ENCODE data around the gene ILDR2. TPM values are rescaled to one million over a fixed set of nuclear protein-coding genes. Genes with fewer than 3 reads are reported as not detected.
A peak's percentile ranks its signal among the peaks of the same experiment; 100 is the strongest.

ILDR2 gene
- total RNA-seq, 1 experiment from 2014 or later, result 0.69 TPM

DNA sequence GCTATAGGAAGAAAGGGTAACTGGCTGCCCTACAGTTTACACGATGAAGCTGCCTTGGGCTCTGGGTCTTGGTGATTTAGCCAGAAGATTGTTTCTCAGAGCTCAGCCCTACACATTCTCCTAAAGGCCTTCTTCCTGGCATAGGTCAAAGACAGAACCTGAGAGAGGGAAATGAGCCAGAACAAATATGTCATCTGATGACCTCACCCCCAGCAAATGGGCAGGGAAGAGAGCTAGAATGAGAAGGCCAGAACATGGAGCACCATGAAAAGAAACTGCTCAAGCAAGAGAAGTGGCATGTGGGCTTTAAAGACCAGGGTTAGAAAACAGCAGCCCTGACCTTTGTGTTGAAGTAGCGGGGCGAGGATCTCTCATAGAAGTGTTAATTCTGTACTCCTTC is 5.5 kb upstream of the ILDR2 start:
- H3K9me3 ChIP-seq (replicated peaks), result no peaks in the 10 kb centered on the region
- no peaks in the 10 kb centered on the region for H3K36me3 ChIP-seq
- no peaks in the 10 kb centered on the region; the same call in 1 of the 2 replicates for H3K27me3 ChIP-seq
- no peak for DNase-seq
- H3K27ac ChIP-seq, result no peak overlapping the region
- no peaks in the 10 kb centered on the region for H3K4me1 ChIP-seq
- no peak overlapping the region for H3K4me3 ChIP-seq

DNA sequence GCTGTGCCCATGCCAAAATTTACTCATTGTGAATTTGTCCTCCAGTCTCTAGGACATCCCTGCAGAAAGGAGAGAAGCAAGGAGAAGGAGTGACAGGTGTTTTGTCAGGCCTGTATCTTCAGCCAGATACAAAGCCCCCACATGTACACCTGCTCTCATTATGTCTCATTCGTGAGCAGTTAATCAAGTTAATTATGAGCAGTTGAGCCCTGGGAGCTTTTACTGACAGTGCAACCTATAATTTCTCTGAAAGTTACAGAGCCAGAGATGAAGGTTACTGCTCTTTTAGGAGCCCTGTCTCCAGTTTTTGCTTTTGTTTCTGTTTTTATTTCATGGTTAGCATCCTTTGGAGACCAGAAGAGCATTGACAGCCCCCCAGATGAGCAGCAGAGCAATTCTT is 5.0 kb upstream of the ILDR2 start:
- H3K27ac ChIP-seq, result no peak overlapping the region
- H3K27me3 ChIP-seq, result no peaks in the 10 kb centered on the region; the same call in 1 of the 2 replicates
- no peaks in the 10 kb centered on the region for H3K9me3 ChIP-seq (replicated peaks)
- DNase-seq, result no peak
- no peak overlapping the region for H3K4me3 ChIP-seq
- H3K4me1 ChIP-seq, result no peaks in the 10 kb centered on the region
- H3K36me3 ChIP-seq, result no peaks in the 10 kb centered on the region

DNA sequence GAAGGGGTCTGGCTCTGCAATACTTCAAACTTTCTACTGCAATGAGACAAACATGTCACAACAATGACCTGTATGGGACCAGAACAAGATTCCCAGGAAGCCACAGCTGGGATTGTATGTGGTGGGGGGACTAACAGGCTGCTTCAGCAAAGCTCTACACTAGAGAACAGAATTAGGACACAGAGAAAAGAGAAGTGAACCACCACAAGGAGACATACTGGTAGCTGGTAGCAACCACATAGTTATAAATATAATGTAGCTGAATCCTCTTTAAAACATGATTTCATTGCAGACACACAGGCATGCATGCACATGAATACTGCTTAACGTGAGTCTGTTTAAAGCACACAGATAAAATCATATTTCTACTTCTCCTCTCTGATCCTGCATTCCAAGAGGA is 3.5 kb upstream of the ILDR2 start:
- no peaks in the 10 kb centered on the region; the same call in 1 of the 2 replicates for H3K27me3 ChIP-seq
- H3K36me3 ChIP-seq, result no peaks in the 10 kb centered on the region
- H3K4me1 ChIP-seq, result no peaks in the 10 kb centered on the region
- H3K4me3 ChIP-seq, result no peak overlapping the region
- no peaks in the 10 kb centered on the region for H3K9me3 ChIP-seq (replicated peaks)
- no peak overlapping the region for H3K27ac ChIP-seq
- no peak for DNase-seq

DNA sequence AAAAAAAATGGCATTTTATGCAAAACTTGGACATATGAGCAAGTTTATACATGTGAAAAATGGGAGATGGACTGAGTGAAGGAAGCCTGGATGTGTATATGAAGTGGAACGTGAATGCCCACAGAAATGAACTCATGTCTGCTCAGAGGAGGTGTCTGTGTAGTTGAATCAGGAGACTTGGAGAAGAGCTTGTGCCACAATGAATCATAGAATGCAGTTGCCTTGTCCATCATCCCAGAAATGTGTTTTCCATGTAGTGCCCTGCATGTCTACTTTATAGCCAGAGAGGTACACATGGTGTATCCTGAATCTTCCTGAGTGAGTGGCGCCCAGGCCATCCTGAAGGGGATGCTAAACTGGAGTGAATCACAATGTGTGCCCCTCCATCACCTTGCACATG is 2.6 kb upstream of the ILDR2 start:
- DNase-seq, result no peak
- H3K9me3 ChIP-seq (replicated peaks), result no peaks in the 10 kb centered on the region
- H3K4me1 ChIP-seq, result no peaks in the 10 kb centered on the region
- H3K4me3 ChIP-seq, result no peak overlapping the region
- H3K27ac ChIP-seq, result no peak overlapping the region
- no peaks in the 10 kb centered on the region; the same call in 1 of the 2 replicates for H3K27me3 ChIP-seq
- H3K36me3 ChIP-seq, result no peaks in the 10 kb centered on the region

DNA sequence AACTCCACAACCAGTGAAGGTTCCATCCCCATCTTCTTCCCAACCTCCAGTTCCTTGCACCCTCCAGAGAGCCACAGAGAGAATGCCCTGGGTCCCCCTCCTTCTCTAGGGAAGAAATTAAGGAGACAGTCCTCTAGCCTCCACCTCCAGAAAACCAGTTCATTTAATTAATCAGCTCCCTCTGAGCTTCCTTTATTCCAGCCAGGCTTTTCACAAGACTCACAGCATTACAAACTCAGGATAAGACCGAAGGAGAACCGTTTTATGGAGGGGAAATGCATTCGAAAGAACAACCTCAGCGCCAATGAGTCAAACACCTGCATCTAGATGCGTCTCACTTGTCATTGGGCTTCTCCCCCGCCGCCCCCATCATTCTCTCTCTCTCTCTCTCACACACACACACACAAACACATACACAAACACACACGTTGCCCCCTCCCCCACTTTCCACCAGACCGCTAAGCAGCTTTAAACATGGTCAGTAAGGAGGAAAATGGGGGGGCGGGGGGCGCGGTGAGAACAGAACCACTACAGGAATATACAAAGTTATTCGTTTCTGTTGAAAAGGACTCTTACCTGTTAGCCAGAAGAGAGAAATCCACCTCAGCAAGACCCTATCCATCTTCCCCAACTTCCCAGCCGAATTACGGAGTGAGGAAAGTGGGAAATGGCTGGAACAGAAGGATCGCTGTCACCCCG is 544 bp downstream of the ILDR2 start:
- Histone ChIP-seq H3K36me3 (no peaks in the 10 kb centered on the region), H3K4me1 (no peaks in the 10 kb centered on the region), H3K27me3 (no peaks in the 10 kb centered on the region; the same call in 1 of the 2 replicates), H3K27ac (no peak overlapping the region), H3K4me3 (peak overlapping the region; percentile 45), H3K9me3 (replicated peaks) (no peaks in the 10 kb centered on the region)
- DNase-seq, result no peak

DNA sequence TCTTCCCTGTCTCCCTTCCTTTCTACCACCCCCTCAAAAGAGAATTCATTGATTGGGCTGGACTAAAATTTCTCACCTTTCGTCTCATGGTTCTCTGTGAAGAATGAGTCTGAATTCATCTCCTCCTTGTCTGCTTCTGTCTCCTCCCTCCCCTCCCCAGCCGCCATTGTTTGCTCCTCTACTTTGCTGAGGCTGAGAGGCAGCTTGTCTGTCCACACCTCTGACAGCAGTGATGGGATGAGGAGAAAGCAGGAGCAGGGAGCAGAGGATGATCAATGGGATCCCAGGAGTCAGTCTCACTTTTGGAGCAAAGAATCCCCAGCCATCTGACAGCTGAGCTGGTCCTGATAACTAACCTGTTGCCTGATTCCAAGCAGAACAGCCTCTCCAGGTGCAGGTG is 2.5 kb downstream of the ILDR2 start:
- no peak overlapping the region for H3K27ac ChIP-seq
- DNase-seq, result no peak
- H3K36me3 ChIP-seq, result no peaks in the 10 kb centered on the region
- H3K27me3 ChIP-seq, result no peaks in the 10 kb centered on the region; the same call in 1 of the 2 replicates
- H3K4me3 ChIP-seq, result no peak overlapping the region
- no peaks in the 10 kb centered on the region for H3K4me1 ChIP-seq
- no peaks in the 10 kb centered on the region for H3K9me3 ChIP-seq (replicated peaks)

DNA sequence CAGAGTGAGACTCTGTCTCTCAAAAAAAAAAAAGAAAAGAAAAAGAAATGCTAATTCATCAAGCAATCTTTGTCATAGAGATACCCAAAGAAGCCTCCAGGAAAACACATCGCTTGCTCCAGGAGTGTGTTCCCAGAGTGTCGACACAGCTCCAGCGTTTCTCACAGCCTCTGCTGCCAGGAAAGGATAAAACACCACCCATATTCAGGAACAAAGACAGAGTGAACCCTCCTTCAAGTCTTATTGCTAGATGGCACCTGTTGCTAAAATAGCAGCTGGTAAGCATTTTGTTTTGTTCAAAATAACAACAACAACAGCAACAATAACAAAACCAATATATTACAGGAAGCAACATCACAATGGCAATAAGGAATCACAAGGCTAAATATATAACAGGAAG is 3.1 kb downstream of the ILDR2 start:
- no peaks in the 10 kb centered on the region for H3K4me1 ChIP-seq
- H3K27ac ChIP-seq, result no peak overlapping the region
- no peaks in the 10 kb centered on the region for H3K36me3 ChIP-seq
- no peaks in the 10 kb centered on the region; the same call in 1 of the 2 replicates for H3K27me3 ChIP-seq
- no peak for DNase-seq
- no peaks in the 10 kb centered on the region for H3K9me3 ChIP-seq (replicated peaks)
- no peak overlapping the region for H3K4me3 ChIP-seq

DNA sequence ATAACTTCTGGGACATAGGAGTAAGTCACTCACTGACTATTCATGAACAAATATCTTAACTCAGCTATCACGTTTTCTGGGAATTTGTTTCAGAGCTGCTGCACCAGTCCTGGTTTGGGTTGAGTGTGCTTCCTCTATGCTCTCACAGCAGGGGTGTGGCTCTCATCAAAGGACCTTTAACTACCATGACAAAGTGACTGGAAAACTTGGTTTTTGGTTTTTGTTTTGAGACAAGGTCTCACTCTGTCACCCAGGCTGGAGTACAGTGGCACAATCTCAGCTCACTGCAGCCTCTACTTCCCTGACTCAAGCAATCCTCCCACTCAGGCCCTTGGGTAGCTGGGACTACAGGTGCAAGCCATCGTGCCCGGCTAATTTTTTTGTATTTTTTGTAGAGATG is 4.1 kb downstream of the ILDR2 start:
- DNase-seq, result no peak
- Histone ChIP-seq H3K27ac (no peak overlapping the region), H3K36me3 (no peaks in the 10 kb centered on the region), H3K9me3 (replicated peaks) (no peaks in the 10 kb centered on the region), H3K4me3 (no peak overlapping the region), H3K4me1 (no peaks in the 10 kb centered on the region), H3K27me3 (no peaks in the 10 kb centered on the region; the same call in 1 of the 2 replicates)

DNA sequence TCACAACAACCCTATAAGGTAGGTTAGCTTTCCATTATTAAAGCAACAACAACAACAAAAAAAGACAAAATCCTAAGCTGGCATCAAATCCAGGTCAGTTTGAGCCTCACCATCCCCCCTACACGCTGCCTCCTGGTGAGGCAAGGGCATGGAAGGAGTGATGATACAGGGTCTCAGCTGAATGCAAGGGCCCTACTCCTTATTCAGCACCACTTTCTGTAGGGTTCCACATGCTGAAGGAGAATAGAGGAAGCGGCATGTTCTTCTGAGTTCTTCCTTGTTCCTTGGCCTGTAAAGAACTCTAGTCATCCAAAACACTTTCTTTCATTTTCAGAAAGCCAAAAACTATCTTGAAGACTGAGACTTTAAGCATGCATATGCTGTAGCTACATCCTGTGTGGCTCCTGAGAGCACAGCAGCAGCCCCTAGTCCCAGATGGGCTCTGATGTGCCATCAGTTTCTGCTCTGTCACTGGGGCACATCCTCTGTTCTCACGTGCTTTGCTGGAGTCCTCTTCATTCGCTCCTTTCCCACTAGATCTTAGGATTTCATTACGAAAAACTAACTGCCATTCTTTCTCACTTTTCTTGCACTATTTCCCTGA is 6.2 kb downstream of the ILDR2 start:
- Histone ChIP-seq H3K27me3 (no peaks in the 10 kb centered on the region), H3K36me3 (no peaks in the 10 kb centered on the region), H3K4me3 (no peak overlapping the region), H3K9me3 (replicated peaks) (no peaks in the 10 kb centered on the region), H3K4me1 (no peaks in the 10 kb centered on the region), H3K27ac (no peak overlapping the region)
- no peak for DNase-seq

DNA sequence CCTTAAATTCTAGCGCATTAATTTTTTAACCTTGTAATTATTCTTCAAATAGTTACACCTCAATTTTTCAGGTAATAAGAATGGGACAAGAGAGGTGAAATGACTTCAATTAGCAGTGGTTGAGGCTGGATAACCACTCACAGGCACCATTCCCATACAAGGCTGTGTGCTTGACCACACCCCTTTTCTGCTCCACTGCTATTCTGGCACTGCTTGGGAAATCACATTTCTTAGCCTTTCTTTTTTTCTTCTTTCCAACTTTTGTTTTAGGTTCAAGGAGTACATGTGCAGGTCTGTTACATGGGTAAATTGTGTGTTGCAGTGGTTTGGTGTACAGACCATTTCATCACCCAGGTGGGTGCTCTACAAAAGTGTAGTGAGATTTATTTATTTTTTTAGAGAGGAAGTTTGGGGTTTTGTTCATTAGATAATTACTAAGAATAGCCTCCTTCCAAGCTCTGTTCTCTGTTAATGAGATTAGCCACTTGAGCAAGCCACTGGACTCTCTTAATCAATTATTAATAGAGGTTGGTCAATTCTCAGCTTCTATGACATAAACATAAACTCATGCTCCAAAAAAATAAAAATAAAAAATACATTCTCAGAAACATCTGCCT is 14.4 kb downstream of the ILDR2 start:
- Histone ChIP-seq H3K36me3 (no peaks in the 10 kb centered on the region), H3K27ac (no peak overlapping the region), H3K9me3 (replicated peaks) (no peaks in the 10 kb centered on the region), H3K4me3 (no peak overlapping the region), H3K27me3 (no peaks in the 10 kb centered on the region), H3K4me1 (no peaks in the 10 kb centered on the region)
- no peak for DNase-seq

DNA sequence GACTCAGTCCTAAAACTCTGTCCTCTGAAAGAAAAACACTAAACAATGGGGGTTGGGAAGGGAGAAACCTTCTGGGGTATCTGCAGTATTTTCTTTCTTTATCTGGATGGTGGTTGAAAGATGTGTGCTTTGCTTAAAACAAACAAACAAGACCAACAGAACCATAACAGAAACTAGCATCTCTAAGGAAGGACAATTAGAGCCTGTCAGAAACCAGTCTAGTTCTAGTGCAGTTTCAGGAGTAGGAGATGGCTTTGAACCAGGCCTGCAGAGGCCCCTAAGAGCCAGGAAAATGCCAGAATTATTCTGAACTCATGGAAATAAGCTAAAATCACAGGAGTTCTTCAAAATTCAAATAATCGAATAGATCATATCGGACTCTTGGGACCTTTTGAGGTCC is 18.5 kb downstream of the ILDR2 start:
- no peak overlapping the region for H3K27ac ChIP-seq
- no peaks in the 10 kb centered on the region for H3K9me3 ChIP-seq (replicated peaks)
- H3K4me3 ChIP-seq, result no peak overlapping the region
- H3K36me3 ChIP-seq, result no peaks in the 10 kb centered on the region
- no peaks in the 10 kb centered on the region for H3K27me3 ChIP-seq
- DNase-seq, result no peak
- H3K4me1 ChIP-seq, result peaks cover 9% of the 10 kb centered on the region; the same call in 1 of the 2 replicates

DNA sequence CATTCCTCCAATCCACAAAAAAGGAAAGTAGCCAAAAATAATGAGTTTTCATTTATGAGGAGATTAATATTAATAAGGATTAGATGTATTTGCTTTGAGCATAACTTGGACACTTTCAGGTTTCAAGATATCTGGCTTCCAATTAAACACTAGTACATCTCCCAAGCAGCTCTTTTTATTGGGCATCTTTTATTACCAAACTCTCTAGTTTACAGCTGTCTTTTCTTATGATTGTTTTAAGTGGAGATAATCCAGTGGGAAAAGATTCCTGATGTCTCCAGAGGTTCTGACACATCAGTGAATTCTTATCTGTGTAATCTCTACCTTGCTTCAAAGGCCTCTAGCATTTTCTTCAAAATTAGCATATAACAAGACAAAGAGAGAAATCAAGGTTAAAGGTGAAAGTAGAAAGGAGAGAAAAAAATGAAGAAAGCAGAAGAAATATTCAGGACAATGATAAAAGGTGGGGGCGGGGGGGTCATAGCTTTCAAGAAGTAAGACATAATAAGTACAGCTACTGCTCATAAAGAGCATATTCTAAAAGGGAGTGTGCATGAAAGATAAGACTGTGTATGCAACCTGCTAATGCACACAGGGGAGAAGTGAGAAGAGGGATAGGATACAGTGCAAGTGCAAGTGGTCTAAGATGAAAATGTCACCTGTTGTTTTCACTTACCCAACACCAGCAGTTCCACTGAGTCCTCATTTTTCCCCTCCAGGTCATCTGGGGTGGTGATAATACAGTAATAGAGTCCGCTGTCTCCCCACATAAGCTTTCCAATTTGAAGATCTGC is 19.1 kb downstream of the ILDR2 start:
- Histone ChIP-seq H3K9me3 (replicated peaks) (no peaks in the 10 kb centered on the region), H3K36me3 (no peaks in the 10 kb centered on the region), H3K4me1 (peaks cover 9% of the 10 kb centered on the region; the same call in 1 of the 2 replicates), H3K4me3 (no peak overlapping the region), H3K27me3 (no peaks in the 10 kb centered on the region), H3K27ac (no peak overlapping the region)
- DNase-seq, result no peak

DNA sequence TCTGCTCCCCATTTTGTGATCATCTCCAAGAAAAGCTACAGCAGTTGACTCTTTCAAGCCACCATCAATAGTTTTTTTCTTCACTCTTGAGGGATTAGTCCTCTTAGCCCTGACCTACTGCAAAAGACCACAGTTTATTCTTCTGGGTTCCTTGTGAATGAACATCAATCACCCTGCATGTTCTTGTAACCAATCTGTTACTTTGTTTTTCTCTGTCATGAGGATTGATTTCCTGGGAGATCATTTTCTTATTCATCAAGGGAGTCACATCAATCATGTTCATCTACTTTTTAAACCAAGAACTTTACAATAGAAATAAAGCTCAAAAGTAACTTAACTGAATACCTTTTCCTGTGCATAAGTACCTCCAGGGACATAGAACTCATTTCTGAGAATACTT is 21.8 kb downstream of the ILDR2 start:
- no peak overlapping the region for H3K4me3 ChIP-seq
- no peaks in the 10 kb centered on the region for H3K36me3 ChIP-seq
- no peak overlapping the region for H3K27ac ChIP-seq
- H3K9me3 ChIP-seq (replicated peaks), result no peaks in the 10 kb centered on the region
- H3K27me3 ChIP-seq, result no peaks in the 10 kb centered on the region
- peaks cover 9% of the 10 kb centered on the region; the same call in 1 of the 2 replicates for H3K4me1 ChIP-seq
- no peak for DNase-seq

DNA sequence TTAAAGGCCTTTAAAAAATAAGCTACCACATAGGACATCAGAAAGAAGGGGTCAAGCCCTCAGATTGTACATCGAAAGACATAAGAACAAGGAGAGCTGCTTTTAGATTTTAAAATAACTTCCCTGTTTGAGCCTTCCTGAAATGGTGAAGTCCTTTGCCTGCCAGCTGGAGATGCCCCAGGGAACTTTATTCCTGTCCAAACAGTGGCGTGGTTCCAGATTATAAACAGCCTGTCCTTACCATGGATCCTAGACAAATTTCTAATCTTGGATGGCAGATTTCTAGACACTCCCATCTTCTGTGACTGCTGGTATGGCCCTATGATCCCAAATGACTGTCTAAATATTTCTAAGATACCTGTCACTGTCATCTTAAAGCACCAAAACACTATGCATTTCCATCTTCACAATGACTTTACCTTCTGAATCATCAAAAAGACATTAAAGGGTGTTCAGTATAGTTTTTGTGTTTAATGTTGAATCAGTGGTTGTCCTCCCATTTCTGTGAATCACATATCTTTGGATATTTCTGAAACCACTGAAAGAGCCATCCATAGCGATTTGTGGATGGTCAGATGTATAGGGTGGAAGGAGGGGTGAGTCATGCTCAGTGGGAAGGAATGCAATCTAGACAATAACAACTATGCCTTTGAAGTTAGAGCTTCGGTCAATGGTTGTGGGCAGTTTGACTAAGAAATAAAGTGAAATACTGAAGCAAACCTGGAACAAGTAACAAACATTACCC is 23.2 kb downstream of the ILDR2 start:
- Histone ChIP-seq H3K36me3 (no peaks in the 10 kb centered on the region), H3K4me3 (no peak overlapping the region), H3K9me3 (replicated peaks) (no peaks in the 10 kb centered on the region), H3K27ac (no peak overlapping the region), H3K27me3 (no peaks in the 10 kb centered on the region), H3K4me1 (peaks cover 12% of the 10 kb centered on the region; the same call in 1 of the 2 replicates)
- peak; percentile 5 to 13 for DNase-seq
